Left ventricle myocardium superior (tissue), 1 donor: ENCODE results near the gene TRIM24. TPM values are rescaled to one million over a fixed set of nuclear protein-coding genes. Genes with fewer than 3 reads are reported as not detected.
"Not testable (repeated sequence)": the region's sequence is repeated elsewhere in the genome, so short reads cannot be mapped to it uniquely, and the experiment has no call there.

Experiments used
- ATAC-seq: fragments of 200-7000 bp; cut with Tn5 transposase; one replicate; pipeline ENCODE4 v1.9.1; 2020; ENCODE audit warnings: mild to moderate bottlenecking, moderate library complexity
- DNase-seq: peaks from one replicate; pipeline ENCODE4 v3.0.0-alpha.2; 2020
- intact Hi-C: fragments of 100-400 bp; cut with micrococcal nuclease; formaldehyde crosslinking; loops from one replicate; pipeline ENCODE4 v1.11.0; 2022
- total RNA-seq: library from RNA; stranded (reverse); fragmentation: NEBNext Ultra II Directional; extraction: Animal tissue kit (Norgen Biotek cat#: 25700); gene quantifications from one replicate; pipeline ENCODE4 v1.2.1, GENCODE V29; 2021
- donor health status: DM: no; HTN: yes; CAD: no; lungs with severe emphysema.

TRIM24 gene
- total RNA-seq, 1 donor from 2014 or later, result 18.8 TPM

- ATAC-seq, result no peak
- intact Hi-C loops, result no loop called here
- DNase-seq, result no peak
Observed at GRCh38 chr7:138458576-138459412, 1.3 kb upstream of the TRIM24 start.

- intact Hi-C loops, result no loop called here
- ATAC-seq (peak; percentile 96), DNase-seq (no peak)
Observed at GRCh38 chr7:138459413-138460175, 465 bp upstream of the TRIM24 start.

- DNase-seq (peak; percentile 75), ATAC-seq (peak; percentile 37)
- intact Hi-C loops, result no loop called here
Observed at GRCh38 chr7:138460649-138461607, 869 bp downstream of the TRIM24 start.

- not testable (repeated sequence) for ATAC-seq
Observed at GRCh38 chr7:138463291-138463618, 3.2 kb downstream of the TRIM24 start.

GRCh38 chr7:138465046-138465445 lies 5.0 kb downstream of the TRIM24 start:
- intact Hi-C loops, result no loop called here
- DNase-seq, result no peak
- ATAC-seq, result no peak

More at GRCh38 chr7:138463291-138463618, 3.2 kb downstream of the TRIM24 start:
- intact Hi-C loops, DNase-seq: not testable (repeated sequence)

GRCh38 chr7:138466069-138466756 lies 6.2 kb downstream of the TRIM24 start:
- intact Hi-C loops, DNase-seq, ATAC-seq: not testable (repeated sequence)

- DNase-seq (no peak), ATAC-seq (peak; percentile 98)
- intact Hi-C loops, result no loop called here
Observed at GRCh38 chr7:138468244-138469123, 8.4 kb downstream of the TRIM24 start.

GRCh38 chr7:138470391-138471157 lies 10.5 kb downstream of the TRIM24 start:
- DNase-seq (no peak), ATAC-seq (no peak)
- intact Hi-C loops, result no loop called here

- intact Hi-C loops, result no loop called here
- DNase-seq, result no peak
- ATAC-seq, result no peak
Observed at GRCh38 chr7:138472292-138473079, 12.4 kb downstream of the TRIM24 start.

- DNase-seq (no peak), ATAC-seq (no peak)
- intact Hi-C loops, result no loop called here
Observed at GRCh38 chr7:138475377-138475776, 15.3 kb downstream of the TRIM24 start.

- DNase-seq, result no peak
- ATAC-seq, result no peak
- intact Hi-C loops, result no loop called here
Observed at GRCh38 chr7:138477081-138477578, 17.1 kb downstream of the TRIM24 start.

GRCh38 chr7:138477581-138477980 lies 17.5 kb downstream of the TRIM24 start:
- no peak for DNase-seq
- intact Hi-C loops, result no loop called here
- ATAC-seq, result no peak

GRCh38 chr7:138478499-138478908 lies 18.4 kb downstream of the TRIM24 start:
- DNase-seq, result no peak
- intact Hi-C loops, result no loop called here
- ATAC-seq, result peak; percentile 62

- ATAC-seq, result no peak
- intact Hi-C loops, result no loop called here
Observed at GRCh38 chr7:138480527-138480926, 20.5 kb downstream of the TRIM24 start.

GRCh38 chr7:138481447-138482380 lies 21.7 kb downstream of the TRIM24 start:
- DNase-seq (no peak), ATAC-seq (no peak)
- intact Hi-C loops, result no loop called here

More at GRCh38 chr7:138480527-138480926, 20.5 kb downstream of the TRIM24 start:
- DNase-seq, result no peak
